Peyer's patch (tissue), 4 donors: ENCODE data around the gene POLR2L. TPM values are rescaled to one million over a fixed set of nuclear protein-coding genes. Genes with fewer than 3 reads are reported as not detected.

Experiments
- DNase-seq, 3 donors: peaks; one replicate each; pipeline ENCODE4 v3.0.0-alpha.2; 2017 to 2019
- H3K27ac ChIP-seq, 4 donors: fragments of 200-600 bp; sonication (generic); one replicate each; pipeline ENCODE4 v1.5.1; 2016 to 2019
- H3K27me3 ChIP-seq, 2 donors: fragments of 200-600 bp; sonication (generic); one replicate each; pipeline ENCODE4 v1.5.1; 2019
- H3K36me3 ChIP-seq, 3 donors: fragments of 200-600 bp; sonication (generic); one replicate each; pipeline ENCODE4 v1.5.1; 2016 to 2019
- H3K4me1 ChIP-seq, 4 donors: fragments of 200-600 bp; sonication (generic); one replicate each; pipeline ENCODE4 v1.5.1; 2016 to 2019
- H3K4me3 ChIP-seq, 4 donors: fragments of 200-600 bp; sonication (generic); 1 replicate in 3 of 4; 2 replicates in 1 of 4; pipeline ENCODE4 v1.5.1; 2016 to 2019; ENCODE audit warnings: mild to moderate bottlenecking in 1 of 4
- H3K9me3 ChIP-seq, 4 donors: fragments of 200-600 bp; sonication (generic); one replicate each; pipeline ENCODE4 v1.5.1; 2016 to 2019; ENCODE audit warnings: mild to moderate bottlenecking in 1 of 4
- POLR2A ChIP-seq, 2 donors: fragments of 450-650 bp; IDR thresholded peaks; one replicate each; pipeline ENCODE4 v1.5.1; 2017; ENCODE audit warnings: antibody characterized with exemption in 2 of 2, mild to moderate bottlenecking in 2 of 2, moderate library complexity in 2 of 2
- total RNA-seq, 4 donors: library from RNA; depleted of rRNA; stranded (reverse); fragments of >200 nt; gene quantifications; one replicate each; pipeline ENCODE4 v1.1.0, GENCODE V29; 2016
- TF ChIP-seq, protein P1 (sequence below), 6 experiments: fragments of 450-650 bp in 4 of 6; fragments of 200-600 bp in 2 of 6; sonication (generic) in 1 of 6; IDR thresholded peaks; one replicate each; pipeline ENCODE4 v1.5.1; 2017 to 2019; ENCODE audit warnings: antibody characterized with exemption in 6 of 6, mild to moderate bottlenecking in 3 of 6, moderate library complexity in 1 of 6

Gene POLR2L
- total RNA-seq, 4 donors from 2014 or later: 37.8 to 67.1 (median 44.8) TPM

DNA sequence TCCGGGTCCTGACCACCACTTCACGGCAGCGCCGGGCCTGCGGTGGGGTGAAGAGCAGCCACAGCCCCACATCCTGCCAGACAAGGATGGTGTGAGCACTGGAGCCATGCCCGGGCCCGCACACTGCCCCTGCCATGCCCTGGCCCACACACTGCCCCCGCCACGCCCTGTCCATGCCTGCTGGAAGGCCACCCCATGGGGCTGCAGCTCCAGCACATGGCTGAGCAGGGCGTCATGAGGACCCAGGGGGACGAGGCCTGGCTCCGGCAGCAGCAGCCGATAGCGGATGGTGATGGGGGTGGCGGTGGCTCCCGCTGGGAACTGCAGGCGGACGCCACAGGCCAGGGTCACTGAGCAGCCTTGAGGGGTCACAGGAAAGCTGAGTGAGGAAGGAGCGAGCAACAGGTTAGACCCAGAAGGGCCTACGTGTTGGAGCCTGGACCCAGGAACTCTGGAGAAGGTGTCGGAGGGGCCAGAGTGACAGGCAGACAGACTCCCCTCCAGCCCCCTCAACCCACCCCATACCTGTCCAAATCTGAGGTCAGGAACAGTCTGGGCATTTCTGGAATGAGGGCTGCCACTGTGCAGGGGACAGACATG is 40.2 kb downstream of the POLR2L start:
- Histone ChIP-seq H3K4me1 (peaks cover 8 to 34% (median 15%) of the 10 kb centered on the region in 4 donors), H3K36me3 (peaks cover 0 to 43% (median 0%) of the 10 kb centered on the region in 3 donors), H3K4me3 (no peak overlapping the region), H3K27me3 (no peaks in the 10 kb centered on the region), H3K27ac (no peak overlapping the region), H3K9me3 (no peaks in the 10 kb centered on the region)
- TF ChIP-seq, protein P1, sequence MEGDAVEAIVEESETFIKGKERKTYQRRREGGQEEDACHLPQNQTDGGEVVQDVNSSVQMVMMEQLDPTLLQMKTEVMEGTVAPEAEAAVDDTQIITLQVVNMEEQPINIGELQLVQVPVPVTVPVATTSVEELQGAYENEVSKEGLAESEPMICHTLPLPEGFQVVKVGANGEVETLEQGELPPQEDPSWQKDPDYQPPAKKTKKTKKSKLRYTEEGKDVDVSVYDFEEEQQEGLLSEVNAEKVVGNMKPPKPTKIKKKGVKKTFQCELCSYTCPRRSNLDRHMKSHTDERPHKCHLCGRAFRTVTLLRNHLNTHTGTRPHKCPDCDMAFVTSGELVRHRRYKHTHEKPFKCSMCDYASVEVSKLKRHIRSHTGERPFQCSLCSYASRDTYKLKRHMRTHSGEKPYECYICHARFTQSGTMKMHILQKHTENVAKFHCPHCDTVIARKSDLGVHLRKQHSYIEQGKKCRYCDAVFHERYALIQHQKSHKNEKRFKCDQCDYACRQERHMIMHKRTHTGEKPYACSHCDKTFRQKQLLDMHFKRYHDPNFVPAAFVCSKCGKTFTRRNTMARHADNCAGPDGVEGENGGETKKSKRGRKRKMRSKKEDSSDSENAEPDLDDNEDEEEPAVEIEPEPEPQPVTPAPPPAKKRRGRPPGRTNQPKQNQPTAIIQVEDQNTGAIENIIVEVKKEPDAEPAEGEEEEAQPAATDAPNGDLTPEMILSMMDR (IDR thresholded peaks at IDR 0.05): no peak
- DNase-seq: no peak

DNA sequence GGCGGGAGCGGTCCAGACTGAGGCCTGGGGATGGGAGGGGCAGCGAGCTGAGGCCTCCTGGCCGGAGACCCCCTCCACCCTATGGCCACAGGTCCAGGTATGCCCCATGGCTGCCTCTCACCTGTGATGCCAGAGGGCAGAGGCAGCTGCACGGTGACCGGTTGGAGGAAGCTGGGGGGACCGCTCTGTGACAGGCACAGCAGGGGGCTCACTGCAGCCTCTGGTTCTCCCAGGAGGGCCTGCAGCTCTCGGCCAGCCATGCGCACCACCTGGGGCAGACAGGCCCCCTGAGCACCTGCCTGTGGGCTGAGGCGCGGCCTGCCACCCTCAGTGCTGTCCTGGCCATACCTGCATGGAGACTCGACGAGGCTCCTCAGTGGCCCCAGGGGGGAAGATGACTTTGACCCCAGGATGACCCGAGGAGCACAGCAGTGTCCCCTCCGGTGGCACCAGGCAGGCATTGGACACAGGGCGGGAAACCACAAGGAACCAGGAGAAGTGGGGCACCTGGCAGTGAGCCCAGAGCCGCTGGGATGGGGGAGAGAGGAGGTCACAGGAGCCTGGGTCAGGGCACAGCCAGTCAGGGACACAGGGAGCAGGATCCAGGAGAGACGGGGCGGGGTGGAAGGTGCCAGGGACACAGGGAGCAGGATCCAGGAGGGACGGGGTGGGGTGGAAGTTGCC is 41.1 kb downstream of the POLR2L start:
- H3K4me3 ChIP-seq: no peak overlapping the region
- no peaks in the 10 kb centered on the region for H3K27me3 ChIP-seq
- peaks cover 0 to 43% (median 0%) of the 10 kb centered on the region in 3 donors for H3K36me3 ChIP-seq
- no peak for TF ChIP-seq POLR2A (IDR thresholded peaks at IDR 0.05)
- TF ChIP-seq, protein P1 (IDR thresholded peaks at IDR 0.05): no peak
- no peak overlapping the region for H3K27ac ChIP-seq
- no peak for DNase-seq
- no peaks in the 10 kb centered on the region for H3K9me3 ChIP-seq
- H3K4me1 ChIP-seq: peaks cover 13 to 43% (median 24%) of the 10 kb centered on the region in 4 donors

DNA sequence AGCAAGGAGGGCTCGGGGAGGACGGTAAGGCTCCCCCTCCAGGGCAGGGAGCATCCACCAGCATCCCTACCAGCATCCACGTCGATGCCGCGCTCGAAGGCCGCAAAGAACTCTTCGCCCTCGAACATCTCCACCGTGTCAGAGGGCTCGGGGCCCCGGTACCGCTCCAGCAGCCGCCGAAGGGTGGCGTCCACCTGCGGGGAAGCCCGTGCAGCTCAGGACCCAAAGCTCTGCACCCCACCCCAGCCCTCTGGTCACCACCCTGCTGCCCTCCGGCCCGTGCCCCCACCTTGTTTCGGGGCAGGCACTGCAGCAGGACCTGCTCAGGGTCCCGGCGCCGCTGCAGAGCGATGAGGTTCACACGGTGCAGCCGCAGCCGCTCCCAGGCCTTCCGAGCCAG is 41.9 kb downstream of the POLR2L start:
- H3K27ac ChIP-seq: no peak overlapping the region
- no peaks in the 10 kb centered on the region for H3K9me3 ChIP-seq
- DNase-seq: no peak
- TF ChIP-seq, protein P1 (IDR thresholded peaks at IDR 0.05): no peak
- TF ChIP-seq POLR2A (IDR thresholded peaks at IDR 0.05): no peak
- peaks cover 13 to 43% (median 29%) of the 10 kb centered on the region in 4 donors for H3K4me1 ChIP-seq
- no peak overlapping the region for H3K4me3 ChIP-seq
- peaks cover 0 to 43% (median 0%) of the 10 kb centered on the region in 3 donors for H3K36me3 ChIP-seq
- H3K27me3 ChIP-seq: no peaks in the 10 kb centered on the region

DNA sequence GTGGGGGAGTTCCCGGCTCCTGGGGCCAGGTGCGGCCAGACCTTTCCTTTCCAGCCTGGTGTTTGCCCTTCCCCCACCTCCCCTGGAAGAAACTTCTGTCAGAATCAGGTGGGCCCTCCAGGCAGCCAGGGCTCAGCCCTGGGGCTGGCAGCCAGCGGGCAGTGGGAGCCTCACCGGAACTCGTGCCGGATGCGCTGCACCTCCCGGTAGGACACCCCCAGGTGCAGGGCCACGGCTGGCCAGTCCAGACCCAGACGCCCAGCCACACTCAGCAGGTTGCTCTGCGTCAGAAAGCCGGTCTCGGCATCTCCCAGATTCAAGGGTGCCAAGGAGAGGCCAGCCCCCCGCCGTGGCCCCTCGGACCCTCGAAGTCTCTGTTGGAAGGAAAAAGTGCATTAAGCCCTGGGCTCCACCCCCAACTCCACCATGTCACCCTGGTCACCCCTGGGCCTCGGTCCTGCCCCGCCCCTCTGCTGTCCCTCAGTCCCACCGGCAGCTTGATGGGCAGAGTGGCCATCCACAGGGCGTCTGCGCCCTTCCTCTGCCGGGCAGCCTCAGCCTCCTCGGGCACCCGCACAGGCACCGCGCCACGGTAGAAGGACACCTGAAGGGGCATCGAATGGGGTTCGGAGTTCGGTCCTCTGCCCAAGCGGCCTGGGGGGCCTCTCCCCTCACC is 42.5 kb downstream of the POLR2L start:
- H3K27ac ChIP-seq: no peak overlapping the region
- H3K4me3 ChIP-seq: no peak overlapping the region
- no peak for DNase-seq
- no peaks in the 10 kb centered on the region for H3K9me3 ChIP-seq
- peaks cover 13 to 47% (median 35%) of the 10 kb centered on the region in 4 donors for H3K4me1 ChIP-seq
- H3K27me3 ChIP-seq: no peaks in the 10 kb centered on the region
- no peak for TF ChIP-seq POLR2A (IDR thresholded peaks at IDR 0.05)
- TF ChIP-seq, protein P1 (IDR thresholded peaks at IDR 0.05): no peak
- H3K36me3 ChIP-seq: peaks cover 0 to 43% (median 0%) of the 10 kb centered on the region in 3 donors

DNA sequence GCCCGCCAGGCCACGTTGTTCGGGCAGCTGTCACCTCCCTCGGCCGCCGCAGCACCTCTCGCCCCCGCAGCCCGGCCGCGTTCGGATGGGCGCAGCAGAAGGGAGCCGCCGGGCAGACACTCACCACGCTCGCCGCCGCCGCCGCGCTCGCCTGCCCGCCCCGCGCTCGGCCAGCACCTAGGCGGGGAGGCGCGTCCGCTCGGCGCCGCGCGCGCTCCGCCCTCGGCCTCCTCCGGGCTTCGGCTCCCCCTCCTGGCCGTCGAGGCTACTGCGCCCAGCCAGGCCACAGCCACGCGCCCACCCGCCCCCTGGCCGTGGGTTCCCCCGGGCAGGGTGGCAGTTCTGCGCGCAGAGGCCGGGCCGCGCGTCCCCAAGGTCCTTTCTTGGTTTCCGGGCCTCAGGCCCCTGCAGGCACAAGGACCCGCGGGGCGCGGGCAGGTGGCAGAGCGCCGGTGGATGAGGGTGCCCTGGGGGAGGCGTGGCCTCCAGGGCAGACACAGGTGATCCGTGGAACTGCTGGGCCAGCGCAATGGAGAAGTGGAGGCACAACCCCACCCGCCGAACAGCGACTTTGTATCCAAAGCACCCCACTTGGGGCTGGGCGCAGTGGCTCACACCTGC is 44.1 kb downstream of the POLR2L start, which contains the start of gene SLC25A22:
Gene SLC25A22, minus strand, starts transcription at position 189 of the 621 bp plus-strand sequence. CDS start 3,275 bp downstream, outside the sequence.
- peak in 1 of 2 donors; percentile 9 for TF ChIP-seq POLR2A (IDR thresholded peaks at IDR 0.05)
- TF ChIP-seq, protein P1 (IDR thresholded peaks at IDR 0.05): peak; percentile 83 to 98 (median 94)
- Histone ChIP-seq H3K4me3 (peak within 1 kb of the TSS; percentile 71 to 88 (median 78)), H3K27me3 (no peaks in the 10 kb centered on the region), H3K36me3 (peaks cover 0 to 45% (median 0%) of the 10 kb centered on the region in 3 donors), H3K27ac (peak within 1 kb of the TSS; percentile 87 to 98 (median 92)), H3K4me1 (peaks cover 5 to 38% (median 27%) of the 10 kb centered on the region in 4 donors), H3K9me3 (no peaks in the 10 kb centered on the region)
- peak; percentile 79 to 91 (median 91) for DNase-seq
